WTC11 (cell line): Measurements from ENCODE around the gene BAIAP2L1. TPM values are rescaled to one million over a fixed set of nuclear protein-coding genes. Genes with fewer than 3 reads are reported as not detected.

Source experiments
- ATAC-seq: fragments of 200-7000 bp; cut with Tn5 transposase; 2 replicates; pipeline ENCODE4 v1.10.0; 2021; ENCODE audit warnings: mild to moderate bottlenecking, moderate library complexity
- CTCF ChIA-PET: fragments of 300-600 bp; sonication (Branson Sonifier 250); formaldehyde crosslinking; loops from one replicate; lab custom pipeline; 2021; ENCODE audit warnings: antibody characterized with exemption; lab: Charles Lee
- POLR2A ChIA-PET: fragments of 350-600 bp; sonication (Branson Sonifier 250); formaldehyde crosslinking; loops from one replicate; lab custom pipeline; 2021; ENCODE audit warnings: antibody characterized with exemption; lab: Charles Lee
- DNase-seq: peaks from one replicate; pipeline ENCODE4 v3.0.0; 2021; ENCODE audit warnings: low spot score
- H3K27ac Mint-ChIP-seq: 2 replicates; pipeline ENCODE4 v1.8.0; 2021; ENCODE audit warnings: mixed read lengths
- H3K27me3 Mint-ChIP-seq: 2 replicates; pipeline ENCODE4 v1.8.0; 2021; ENCODE audit warnings: low read depth, mild to moderate bottlenecking, moderate library complexity, mixed read lengths
- H3K36me3 Mint-ChIP-seq: 2 replicates; pipeline ENCODE4 v1.8.0; 2021; ENCODE audit warnings: mixed read lengths
- H3K4me1 Mint-ChIP-seq: 2 replicates; pipeline ENCODE4 v1.8.0; 2022; ENCODE audit warnings: mixed read lengths
- H3K4me3 Mint-ChIP-seq: 2 replicates; pipeline ENCODE4 v1.8.0; 2021; ENCODE audit warnings: mild to moderate bottlenecking, moderate library complexity, mixed read lengths
- H3K9me3 Mint-ChIP-seq: 2 replicates; pipeline ENCODE4 v1.8.0; 2021; ENCODE audit warnings: mixed read lengths
- CBFB ChIP-seq: sonication (generic); formaldehyde crosslinking; IDR thresholded peaks from 2 replicates; pipeline ENCODE4 v1.8.1; 2022; ENCODE audit warnings: mild to moderate bottlenecking, low read depth, missing genetic modification reagents
- CREB1 ChIP-seq: sonication (generic); formaldehyde crosslinking; IDR thresholded peaks from 2 replicates; pipeline ENCODE4 v1.8.0; 2023; ENCODE audit warnings: mild to moderate bottlenecking, missing genetic modification reagents
- CREM ChIP-seq: sonication (generic); formaldehyde crosslinking; IDR thresholded peaks from 2 replicates; pipeline ENCODE4 v1.8.1; 2022; ENCODE audit warnings: mild to moderate bottlenecking, missing genetic modification reagents, moderate library complexity
- E2F1 ChIP-seq: sonication (generic); formaldehyde crosslinking; IDR thresholded peaks from 2 replicates; pipeline ENCODE4 v1.8.0; 2022; ENCODE audit warnings: mild to moderate bottlenecking, missing genetic modification reagents
- E2F5 ChIP-seq: sonication (generic); formaldehyde crosslinking; IDR thresholded peaks from 2 replicates; pipeline ENCODE4 v1.8.1; 2022; ENCODE audit warnings: mild to moderate bottlenecking, moderate library complexity, missing genetic modification reagents
- ETV6 ChIP-seq: sonication (generic); formaldehyde crosslinking; IDR thresholded peaks from 2 replicates; pipeline ENCODE4 v1.8.1; 2022; ENCODE audit warnings: mild to moderate bottlenecking, missing genetic modification reagents
- FOXJ3 ChIP-seq: sonication (generic); formaldehyde crosslinking; IDR thresholded peaks from 2 replicates; pipeline ENCODE4 v1.9.0; 2021; ENCODE audit warnings: missing genetic modification reagents, mild to moderate bottlenecking, borderline replicate concordance
- HMGA2 ChIP-seq: fragments of 250-450 bp; sonication (Bioruptor Pico); IDR thresholded peaks from 2 replicates; pipeline ENCODE4 v1.4.0; 2021; ENCODE audit warnings: mild to moderate bottlenecking, moderate library complexity
- IRF2 ChIP-seq: sonication (generic); formaldehyde crosslinking; IDR thresholded peaks from 2 replicates; pipeline ENCODE4 v1.8.0; 2022; ENCODE audit warnings: low read depth, missing genetic modification reagents, borderline replicate concordance
- MAX ChIP-seq: sonication (generic); formaldehyde crosslinking; IDR thresholded peaks from 2 replicates; pipeline ENCODE4 v1.8.0; 2022; ENCODE audit warnings: mild to moderate bottlenecking, missing genetic modification reagents
- NFYB ChIP-seq: sonication (generic); formaldehyde crosslinking; conservative IDR thresholded peaks from 2 replicates; pipeline ENCODE4 v1.8.0; 2022; ENCODE audit warnings: low read depth, missing genetic modification reagents
- NR2C2 ChIP-seq: sonication (generic); formaldehyde crosslinking; IDR thresholded peaks from 2 replicates; pipeline ENCODE4 v1.8.0; 2022; ENCODE audit warnings: mild to moderate bottlenecking, missing genetic modification reagents
- RELA ChIP-seq: sonication (generic); formaldehyde crosslinking; IDR thresholded peaks from 2 replicates; pipeline ENCODE4 v1.8.1; 2022; ENCODE audit warnings: missing genetic modification reagents, mild to moderate bottlenecking, borderline replicate concordance
- RORB ChIP-seq: fragments of 250-450 bp; sonication (Bioruptor Pico); IDR thresholded peaks from 2 replicates; pipeline ENCODE4 v1.9.0; 2021; ENCODE audit warnings: mild to moderate bottlenecking
- TEAD4 ChIP-seq: sonication (generic); formaldehyde crosslinking; IDR thresholded peaks from 2 replicates; pipeline ENCODE4 v1.8.0; 2022; ENCODE audit warnings: mild to moderate bottlenecking, missing genetic modification reagents
- USF1 ChIP-seq: sonication (generic); formaldehyde crosslinking; IDR thresholded peaks from 2 replicates; pipeline ENCODE4 v1.8.0; 2022; ENCODE audit warnings: mild to moderate bottlenecking, missing genetic modification reagents
- ZNF512 ChIP-seq: sonication (generic); formaldehyde crosslinking; IDR thresholded peaks from 2 replicates; pipeline ENCODE4 v1.8.1; 2022; ENCODE audit warnings: missing genetic modification reagents, borderline replicate concordance
- total RNA-seq: library from RNA; stranded (reverse); gene quantifications from 3 replicates; pipeline ENCODE4 v1.2.3, GENCODE V29; 2021
- TF ChIP-seq, protein P1 (sequence below): sonication (generic); formaldehyde crosslinking; IDR thresholded peaks from 2 replicates; pipeline ENCODE4 v1.8.1; 2023; ENCODE audit warnings: mild to moderate bottlenecking, missing genetic modification reagents
- TF ChIP-seq, protein P2 (sequence below): sonication (generic); formaldehyde crosslinking; IDR thresholded peaks from 2 replicates; pipeline ENCODE4 v1.8.1; 2023; ENCODE audit warnings: mild to moderate bottlenecking, missing genetic modification reagents, moderate library complexity
- TF ChIP-seq, protein P3 (sequence below): fragments of 250-450 bp; sonication (Bioruptor Pico); conservative IDR thresholded peaks from 2 replicates; pipeline ENCODE4 v1.9.0; 2021; ENCODE audit warnings: mild to moderate bottlenecking
- TF ChIP-seq, protein P4 (sequence below): sonication (generic); formaldehyde crosslinking; IDR thresholded peaks from 2 replicates; pipeline ENCODE4 v1.8.1; 2023; ENCODE audit warnings: mild to moderate bottlenecking, moderate library complexity, missing genetic modification reagents

The BAIAP2L1 gene
- total RNA-seq, 1 experiment from 2014 or later, result 37.5 TPM

- Mint-ChIP-seq H3K36me3 (peaks cover 25% of the 10 kb centered on the region), H3K4me1 (peaks cover 24% of the 10 kb centered on the region), H3K27ac (no peak overlapping the region), H3K4me3 (no peak overlapping the region), H3K9me3 (no peaks in the 10 kb centered on the region), H3K27me3 (no peaks in the 10 kb centered on the region)
- CTCF ChIA-PET, result interaction anchor here (3.7 kb wide), 1 partner anchor 108 kb away, joined by 34 read pairs; the partner anchor contains the start of gene BAIAP2L1
- ATAC-seq, result no peak
- TF ChIP-seq CBFB (CRISPR knock-in tag) (no peak), CREM (CRISPR knock-in tag) (no peak), HMGA2 (CRISPR knock-in tag) (no peak), IRF2 (CRISPR knock-in tag) (no peak), FOXJ3 (CRISPR knock-in tag) (no peak), RELA (CRISPR knock-in tag) (no peak), TEAD4 (CRISPR knock-in tag) (no peak), ETV6 (no peak), RORB (CRISPR knock-in tag) (no peak), E2F5 (CRISPR knock-in tag) (no peak), NR2C2 (CRISPR knock-in tag) (no peak), USF1 (CRISPR knock-in tag) (no peak), CREB1 (CRISPR knock-in tag) (no peak), E2F1 (CRISPR knock-in tag) (no peak), NFYB (CRISPR knock-in tag) (no peak), ZNF512 (CRISPR knock-in tag) (no peak)
- TF ChIP-seq, protein P1, sequence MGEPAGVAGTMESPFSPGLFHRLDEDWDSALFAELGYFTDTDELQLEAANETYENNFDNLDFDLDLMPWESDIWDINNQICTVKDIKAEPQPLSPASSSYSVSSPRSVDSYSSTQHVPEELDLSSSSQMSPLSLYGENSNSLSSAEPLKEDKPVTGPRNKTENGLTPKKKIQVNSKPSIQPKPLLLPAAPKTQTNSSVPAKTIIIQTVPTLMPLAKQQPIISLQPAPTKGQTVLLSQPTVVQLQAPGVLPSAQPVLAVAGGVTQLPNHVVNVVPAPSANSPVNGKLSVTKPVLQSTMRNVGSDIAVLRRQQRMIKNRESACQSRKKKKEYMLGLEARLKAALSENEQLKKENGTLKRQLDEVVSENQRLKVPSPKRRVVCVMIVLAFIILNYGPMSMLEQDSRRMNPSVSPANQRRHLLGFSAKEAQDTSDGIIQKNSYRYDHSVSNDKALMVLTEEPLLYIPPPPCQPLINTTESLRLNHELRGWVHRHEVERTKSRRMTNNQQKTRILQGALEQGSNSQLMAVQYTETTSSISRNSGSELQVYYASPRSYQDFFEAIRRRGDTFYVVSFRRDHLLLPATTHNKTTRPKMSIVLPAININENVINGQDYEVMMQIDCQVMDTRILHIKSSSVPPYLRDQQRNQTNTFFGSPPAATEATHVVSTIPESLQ, result no peak
- TF ChIP-seq, protein P2, sequence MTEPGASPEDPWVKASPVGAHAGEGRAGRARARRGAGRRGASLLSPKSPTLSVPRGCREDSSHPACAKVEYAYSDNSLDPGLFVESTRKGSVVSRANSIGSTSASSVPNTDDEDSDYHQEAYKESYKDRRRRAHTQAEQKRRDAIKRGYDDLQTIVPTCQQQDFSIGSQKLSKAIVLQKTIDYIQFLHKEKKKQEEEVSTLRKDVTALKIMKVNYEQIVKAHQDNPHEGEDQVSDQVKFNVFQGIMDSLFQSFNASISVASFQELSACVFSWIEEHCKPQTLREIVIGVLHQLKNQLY (CRISPR knock-in tag), result no peak
- no peak for DNase-seq
- POLR2A ChIA-PET, result no interaction called here
These were observed 107.6 kb downstream of the BAIAP2L1 start for GRCh38 chr7:98293265-98293664.

GRCh38 chr7:98291717-98292116, 109.2 kb downstream of the BAIAP2L1 start:
- no peak overlapping the region for H3K4me3 Mint-ChIP-seq
- POLR2A ChIA-PET, result interaction anchor here (0.7 kb wide), 1 partner anchor 1020 kb away, joined by 3 read pairs; no protein-coding TSS in a partner anchor
- peaks cover 29% of the 10 kb centered on the region for H3K4me1 Mint-ChIP-seq
- peaks cover 21% of the 10 kb centered on the region for H3K36me3 Mint-ChIP-seq
- no peak for DNase-seq
- H3K27ac Mint-ChIP-seq, result no peak overlapping the region
- no peaks in the 10 kb centered on the region for H3K27me3 Mint-ChIP-seq
- TF ChIP-seq, protein P3, sequence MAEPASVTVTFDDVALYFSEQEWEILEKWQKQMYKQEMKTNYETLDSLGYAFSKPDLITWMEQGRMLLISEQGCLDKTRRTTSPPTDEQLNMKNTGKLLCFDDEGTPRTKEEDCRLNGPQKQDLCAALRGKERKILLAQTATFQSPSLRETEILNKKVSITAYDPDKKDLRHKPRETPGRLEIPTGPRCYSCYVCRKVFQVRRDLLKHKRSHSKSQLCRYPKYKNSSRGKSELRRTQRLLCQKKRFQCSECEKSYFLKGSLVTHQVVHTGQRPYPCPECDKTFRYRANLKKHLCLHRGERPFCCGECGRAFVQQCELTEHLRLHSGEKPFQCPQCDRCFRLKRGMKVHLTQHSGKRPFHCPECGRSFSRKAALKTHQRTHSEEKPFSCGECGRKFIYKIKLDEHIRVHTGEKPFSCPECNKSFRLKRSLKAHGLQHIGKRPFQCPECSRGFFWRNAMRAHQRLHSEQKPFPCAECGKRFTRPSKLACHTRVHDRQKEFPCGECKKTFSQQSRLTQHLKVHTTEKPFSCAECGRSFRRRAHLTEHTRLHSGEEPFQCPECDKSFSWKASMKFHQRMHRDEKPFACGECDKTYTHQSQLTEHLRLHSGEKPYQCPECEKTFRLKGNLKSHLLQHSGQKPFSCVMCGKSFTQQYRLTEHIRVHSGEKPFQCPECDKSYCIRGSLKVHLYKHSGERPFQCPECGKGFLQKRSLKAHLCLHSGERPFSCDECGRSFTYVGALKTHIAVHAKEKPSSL (CRISPR knock-in tag), result no peak
- TF ChIP-seq RORB (CRISPR knock-in tag), result no peak
- no peak for TF ChIP-seq MAX (CRISPR knock-in tag)
- TF ChIP-seq, protein P4, sequence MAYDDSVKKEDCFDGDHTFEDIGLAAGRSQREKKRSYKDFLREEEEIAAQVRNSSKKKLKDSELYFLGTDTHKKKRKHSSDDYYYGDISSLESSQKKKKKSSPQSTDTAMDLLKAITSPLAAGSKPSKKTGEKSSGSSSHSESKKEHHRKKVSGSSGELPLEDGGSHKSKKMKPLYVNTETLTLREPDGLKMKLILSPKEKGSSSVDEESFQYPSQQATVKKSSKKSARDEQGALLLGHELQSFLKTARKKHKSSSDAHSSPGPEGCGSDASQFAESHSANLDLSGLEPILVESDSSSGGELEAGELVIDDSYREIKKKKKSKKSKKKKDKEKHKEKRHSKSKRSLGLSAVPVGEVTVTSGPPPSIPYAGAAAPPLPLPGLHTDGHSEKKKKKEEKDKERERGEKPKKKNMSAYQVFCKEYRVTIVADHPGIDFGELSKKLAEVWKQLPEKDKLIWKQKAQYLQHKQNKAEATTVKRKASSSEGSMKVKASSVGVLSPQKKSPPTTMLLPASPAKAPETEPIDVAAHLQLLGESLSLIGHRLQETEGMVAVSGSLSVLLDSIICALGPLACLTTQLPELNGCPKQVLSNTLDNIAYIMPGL, result no peak
- TF ChIP-seq ETV6, result no peak
- no peaks in the 10 kb centered on the region for H3K9me3 Mint-ChIP-seq
- peak; percentile 16 for ATAC-seq
- CTCF ChIA-PET, result no interaction called here
